K562 (cell line): ENCODE results near the gene DNAJB6. TPM values are rescaled to one million over a fixed set of nuclear protein-coding genes. Genes with fewer than 3 reads are reported as not detected.
A peak's percentile ranks its signal among the peaks of the same experiment; 100 is the strongest.

Source experiments
- ATAC-seq: fragments of 200-7000 bp; cut with Tn5 transposase; 3 replicates; pipeline ENCODE4 v1.9.1; 2020; ENCODE audit warnings: moderate library complexity
- BruUV-seq: library from RNA; stranded (reverse); fragments of 400-500 nt; replicated peaks from 2 replicates; lab custom pipeline; 2021; lab: Mats Ljungman, UMichigan
- CTCF ChIA-PET: fragments of 300-600 bp; formaldehyde crosslinking; extraction: SDS; loops from one replicate; lab custom pipeline; 2021; ENCODE audit warnings: low intra/inter-chr PET ratio; lab: Yijun Ruan, JAX
- POLR2A ChIA-PET: fragments of 300-600, 350-650 bp; sonication (Branson Sonifier 250); formaldehyde crosslinking; extraction: SDS; loops from one replicate; lab custom pipeline; 2021; ENCODE audit warnings: antibody characterized with exemption, inconsistent platforms; lab: Yijun Ruan, JAX
- DNase-seq, 4 experiments: peaks; one replicate each; pipeline versions ENCODE4 v3.0.0 to v3.0.0-alpha.2; 2011 to 2018; ENCODE audit warnings: low spot score in 3 of 4, mixed read lengths in 3 of 4; ENCODE audit errors: extremely low read depth in 1 of 4
- FAIRE-seq: peaks from 2 replicates; lab custom pipeline; 2011; peaks lifted over from hg19 to GRCh38; lab: Jason Lieb, UNC
- H2AFZ ChIP-seq: 2 replicates; pipeline ENCODE4 v1.6.0; 2011; ENCODE audit warnings: low read depth, low read length, control low read depth, inconsistent platforms
- H3K27ac ChIP-seq: fragments of 200-600 bp; 3 replicates; pipeline ENCODE4 v1.8.0; 2011; ENCODE audit warnings: low read depth, mild to moderate bottlenecking, control low read depth, inconsistent platforms, low read length, moderate library complexity, mixed read lengths; ENCODE audit errors: extremely low read depth
- H3K27me3 ChIP-seq, 2 experiments: fragments of 300-600 bp in 1 of 2; 2 replicates in 1 of 2; 3 replicates in 1 of 2; pipeline versions ENCODE4 v1.6.0 to v1.8.0; 2011; ENCODE audit warnings: inconsistent platforms in 2 of 2, low read length in 2 of 2, mild to moderate bottlenecking in 1 of 2, mixed read lengths in 1 of 2, moderate library complexity in 1 of 2; ENCODE audit not compliant: control insufficient read depth in 2 of 2, insufficient read depth in 2 of 2
- H3K36me3 ChIP-seq: fragments of 300-600 bp; 3 replicates; pipeline ENCODE4 v1.8.0; 2011; ENCODE audit warnings: mild to moderate bottlenecking, low read length, inconsistent platforms; ENCODE audit not compliant: control insufficient read depth, insufficient read depth
- H3K4me1 ChIP-seq, 2 experiments: fragments of 200-600 bp in 1 of 2; replicated peaks in 1 of 2; 2 replicates in 1 of 2; 3 replicates in 1 of 2; pipeline versions ENCODE4 v1.5.1 to v1.8.0; 2011; ENCODE audit warnings: inconsistent platforms in 2 of 2, low read length in 2 of 2, mild to moderate bottlenecking in 1 of 2, mixed read lengths in 1 of 2, moderate library complexity in 1 of 2; ENCODE audit not compliant: control insufficient read depth in 2 of 2, insufficient read depth in 2 of 2
- H3K4me2 ChIP-seq: 2 replicates; pipeline ENCODE4 v1.6.1; 2011; ENCODE audit warnings: low read length, control low read depth, inconsistent platforms, mixed read lengths; ENCODE audit not compliant: insufficient read depth
- H3K4me3 ChIP-seq: fragments of 200-600 bp; sonication (generic), shearing (Covaris generic); 2 replicates; pipeline ENCODE4 v1.5.1; 2016; ENCODE audit warnings: control low read depth, inconsistent platforms
- H3K79me2 ChIP-seq: fragments of 200-600 bp; 3 replicates; pipeline ENCODE4 v1.8.0; 2011; ENCODE audit warnings: low read length, inconsistent platforms; ENCODE audit not compliant: control insufficient read depth, insufficient read depth
- H3K9ac ChIP-seq, 2 experiments: 2 replicates each; pipeline versions ENCODE4 v1.6.0 to v1.6.1; 2011; ENCODE audit warnings: low read depth in 2 of 2, low read length in 2 of 2, control low read depth in 1 of 2, inconsistent platforms in 1 of 2, mild to moderate bottlenecking in 1 of 2, mixed read lengths in 1 of 2; ENCODE audit not compliant: insufficient read depth in 1 of 2
- H3K9me1 ChIP-seq: one replicate; pipeline ENCODE4 v1.6.0; 2011; ENCODE audit warnings: inconsistent platforms, mild to moderate bottlenecking, low read length, moderate library complexity; ENCODE audit not compliant: control insufficient read depth, insufficient read depth
- H3K9me3 ChIP-seq: replicated peaks from 2 replicates; pipeline ENCODE4 v1.5.1; 2011; ENCODE audit warnings: low read depth, low read length, inconsistent platforms; ENCODE audit not compliant: control insufficient read depth, insufficient read depth
- H4K20me1 ChIP-seq: replicated peaks from 2 replicates; pipeline ENCODE4 v1.6.1; 2011; ENCODE audit warnings: low read length, inconsistent platforms, mixed read lengths; ENCODE audit not compliant: control insufficient read depth, insufficient read depth
- DDX20 ChIP-seq: fragments of 450-650 bp; IDR thresholded peaks from 2 replicates; pipeline ENCODE4 v1.6.1; 2016; ENCODE audit warnings: missing genetic modification characterization, low read depth, mild to moderate bottlenecking, missing compliant biosample characterization, moderate library complexity
- KLF1 ChIP-seq: fragments of 450-650 bp; IDR thresholded peaks from 2 replicates; pipeline ENCODE4 v1.6.1; 2016; ENCODE audit warnings: missing genetic modification characterization, missing compliant biosample characterization
- MECOM ChIP-seq: fragments of 250-450 bp; sonication (Bioruptor Pico); IDR thresholded peaks from 2 replicates; pipeline ENCODE4 v1.8.0; 2022; ENCODE audit warnings: inconsistent platforms
- NR2C1 ChIP-seq, 2 experiments: fragments of 450-650 bp; IDR thresholded peaks; 2 replicates each; pipeline ENCODE4 v1.6.1; 2017; ENCODE audit warnings: mild to moderate bottlenecking in 2 of 2, antibody characterized with exemption in 1 of 2, inconsistent platforms in 1 of 2, missing compliant biosample characterization in 1 of 2, missing genetic modification characterization in 1 of 2
- PPARD ChIP-seq: fragments of 250-450 bp; sonication (Bioruptor Pico); IDR thresholded peaks from 2 replicates; pipeline ENCODE4 v1.8.0; 2022; ENCODE audit warnings: inconsistent platforms, mild to moderate bottlenecking, moderate library complexity
- PTRF ChIP-seq: fragments of 450-650 bp; IDR thresholded peaks from 2 replicates; pipeline ENCODE4 v1.6.1; 2016; ENCODE audit warnings: mild to moderate bottlenecking, missing genetic modification characterization, missing compliant biosample characterization
- PTTG1 ChIP-seq: fragments of 450-650 bp; IDR thresholded peaks from 2 replicates; pipeline ENCODE4 v1.6.1; 2016; ENCODE audit warnings: low read depth, mild to moderate bottlenecking, missing genetic modification characterization, missing compliant biosample characterization
- RNF2 ChIP-seq: sonication (generic); IDR thresholded peaks from 2 replicates; pipeline ENCODE4 v1.6.1; 2016
- TAF7 ChIP-seq: fragments of 450-650 bp; IDR thresholded peaks from 2 replicates; pipeline ENCODE4 v1.6.1; 2016; ENCODE audit warnings: missing genetic modification characterization, missing compliant biosample characterization
- TAL1 ChIP-seq: fragments of 450-650 bp; IDR thresholded peaks from 2 replicates; pipeline ENCODE4 v1.6.1; 2016; ENCODE audit warnings: mild to moderate bottlenecking
- TEAD1 ChIP-seq, 2 experiments: fragments of 450-650 bp in 1 of 2; sonication (generic) in 1 of 2; formaldehyde crosslinking; IDR thresholded peaks; 2 replicates each; pipeline versions ENCODE4 v1.4.0 to v1.8.0; 2020 to 2022; ENCODE audit warnings: mild to moderate bottlenecking in 2 of 2, missing genetic modification reagents in 1 of 2
- XRCC5 ChIP-seq: fragments of 200-400 bp; formaldehyde crosslinking; IDR thresholded peaks from 2 replicates; pipeline ENCODE4 v1.6.1; 2017; ENCODE audit warnings: low read depth, mild to moderate bottlenecking, low read length
- ZNF12 ChIP-seq: sonication (generic); formaldehyde crosslinking; IDR thresholded peaks from 2 replicates; pipeline ENCODE4 v1.4.0; 2020; ENCODE audit warnings: mild to moderate bottlenecking, missing genetic modification reagents
- ZNF121 ChIP-seq: sonication (generic); formaldehyde crosslinking; conservative IDR thresholded peaks from 2 replicates; pipeline ENCODE4 v1.8.0; 2022; ENCODE audit warnings: missing genetic modification reagents
- WGBS: fragments of 100-300 bp; shearing (Covaris generic); methylation state at CpG from one replicate; pipeline ENCODE4 v1.1.6; 2016; ENCODE audit warnings: low coverage, mixed read lengths; ENCODE audit not compliant: insufficient coverage; ENCODE audit errors: missing lambda C conversion rate; 5-methylcytosine and 5-hydroxymethylcytosine counted together
- in situ Hi-C: fragments of 300-500 bp; cut with MboI; formaldehyde crosslinking; loops from 4 replicates; pipeline ENCODE4 v1.15.0; 2018; ENCODE audit warnings: inconsistent platforms, mixed read lengths
- intact Hi-C: fragments of 100-400 bp; cut with micrococcal nuclease; formaldehyde crosslinking; loops from 2 replicates; pipeline ENCODE4 v1.14.2; 2022
- polyA plus RNA-seq, 8 experiments: library from polyadenylated mRNA; depleted of rRNA in 4 of 8; stranded (reverse) in 5 of 8; unstranded in 3 of 8; fragments of >200 nt; fragmentation: Nextera tagmentation in 2 of 8; fragmentation: Illumina TruSeq in 1 of 8; extraction: Ambion mirVana in 2 of 8; extraction: Trizol in 1 of 8; gene quantifications; 2 replicates each; pipeline versions ENCODE4 v1.2.1 to v1.2.3, GENCODE V29; 2011 to 2014; ENCODE audit warnings: inconsistent platforms in 1 of 8, missing spikeins in 1 of 8
- total RNA-seq, 7 experiments: library from RNA; depleted of rRNA in 6 of 7; stranded (reverse); fragments of >200 nt in 6 of 7; fragmentation: Illumina TruSeq in 2 of 7; extraction: Trizol in 2 of 7; gene quantifications; 2 replicates each; pipeline versions ENCODE4 v1.2.1 to v1.2.3, GENCODE V29; 2011 to 2021; ENCODE audit warnings: low replicate concordance in 1 of 7

The DNAJB6 gene
- total and polyA plus RNA-seq, 9 of the 15 experiments (the other 6 are each of a cell fraction or from before 2014, with no cell fraction given) = 84.5 to 158 (median 135) TPM

DNA sequence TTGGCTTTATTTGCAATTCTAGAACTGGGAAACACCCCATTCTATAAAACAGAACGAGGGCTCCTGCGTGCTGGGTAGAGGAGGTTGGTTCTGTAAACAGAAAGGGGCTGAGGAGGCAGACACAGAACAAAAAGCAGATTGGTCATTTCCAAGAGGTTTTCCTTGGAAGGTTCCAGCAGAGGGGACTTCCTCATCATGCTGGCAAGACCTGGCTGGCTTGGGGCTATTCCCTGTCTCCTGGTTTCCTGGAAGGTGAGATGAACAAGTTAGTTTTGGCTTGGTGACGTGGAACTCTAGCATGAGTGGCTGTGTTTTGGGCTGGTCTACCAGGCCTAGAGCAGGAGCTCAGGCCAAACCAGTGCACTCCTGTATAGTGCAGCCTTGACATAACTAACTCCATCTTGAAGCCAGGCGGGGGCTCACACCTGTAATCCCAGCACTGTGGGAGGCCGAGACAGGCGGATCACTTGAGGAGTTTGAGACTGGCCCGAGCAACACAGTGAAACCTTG, 26.1 kb upstream of the DNAJB6 start (continued):
- TF ChIP-seq PTTG1 (tag) (peak; percentile 81; the same call in 1 of the 2 replicates), RNF2 (no peak), KLF1 (peak; percentile 67; the same call in 1 of the 2 replicates), DDX20 (tag) (peak; percentile 73; the same call in 1 of the 2 replicates), TEAD1 (CRISPR knock-in tag; IDR thresholded peaks at IDR 0.05) (peak in 1 of 2 experiments; percentile 30; a peak in 1 of 4 replicates), TAF7 (tag) (no peak), NR2C1 (IDR thresholded peaks at IDR 0.05) (no peak), NR2C1 (tag; IDR thresholded peaks at IDR 0.05) (peak; percentile 69), ZNF12 (CRISPR knock-in tag) (no peak), MECOM (no peak), PTRF (tag) (peak; percentile 82), XRCC5 (no peak), TAL1 (no peak)
- TF ChIP-seq, all 486 proteins: peak for 21

DNA sequence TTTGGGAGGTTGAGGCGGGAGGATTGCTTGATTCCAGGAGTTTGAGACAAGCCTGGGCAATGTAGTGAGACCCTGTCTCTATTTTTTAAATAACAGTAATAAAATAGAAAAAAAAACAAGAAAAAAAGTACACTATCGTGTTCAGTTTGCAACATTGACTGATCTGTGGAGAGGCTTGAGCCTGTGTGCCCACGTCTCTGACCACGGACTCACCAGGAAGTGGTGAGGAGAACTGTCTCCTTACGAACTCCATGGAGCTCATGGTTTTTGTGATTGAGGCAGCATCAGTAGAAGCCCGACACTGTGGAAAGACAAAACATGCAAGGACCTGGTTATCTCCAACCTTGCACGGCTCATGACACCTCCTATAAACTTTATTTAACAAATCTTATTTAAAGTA, 23.9 kb upstream of the DNAJB6 start:
- ATAC-seq (no peak), DNase-seq (no peak), FAIRE-seq (no peak)
- CTCF ChIA-PET = no interaction called here
- TF ChIP-seq ZNF121 (CRISPR knock-in tag) (0 out of 2 replicates have a peak, but pooled peaks have one; percentile 44), PPARD (CRISPR knock-in tag) (no peak)
- H3K4me1 ChIP-seq = peaks cover 2 to 13% of the 10 kb centered on the region in 2 experiments; a peak in 2 of 5 replicates
- no peak overlapping the region for H3K4me2 ChIP-seq
- in situ Hi-C loops (no loop called here), intact Hi-C loops (no loop called here)
- H4K20me1 ChIP-seq = no peaks in the 10 kb centered on the region
- H3K4me3 ChIP-seq = no peak overlapping the region
- H3K79me2 ChIP-seq = no peaks in the 10 kb centered on the region
- H3K9ac ChIP-seq = no peak overlapping the region
- no TSS peak for BruUV-seq
- 34% methylated on average over 7 of the region's 7 CpGs for WGBS
- H3K27me3 ChIP-seq = no peaks in the 10 kb centered on the region; a peak in 1 of 5 replicates
- H2AFZ ChIP-seq = peak overlapping the region; percentile 64
- H3K9me1 ChIP-seq = no peaks in the 10 kb centered on the region
- no peak overlapping the region for H3K27ac ChIP-seq
- POLR2A ChIA-PET = interaction anchor here (0.5 kb wide), 1 partner anchor 9 kb away, joined by 3 read pairs; no protein-coding TSS in a partner anchor
- no peaks in the 10 kb centered on the region for H3K36me3 ChIP-seq
- H3K9me3 ChIP-seq = no peaks in the 10 kb centered on the region
